OCI-M2 (cell line): ENCODE results near the gene NPEPPS.
"Not testable (repeated sequence)": the region's sequence is repeated elsewhere in the genome, so short reads cannot be mapped to it uniquely, and the experiment has no call there.

Experiments used
- DNase-seq: peaks from one replicate; lab custom pipeline; 2025; ENCODE audit not compliant: unreplicated experiment; lab: John Stamatoyannopoulos, UW

Gene NPEPPS

GRCh38 chr17:47530557-47531232, at the start of gene NPEPPS:
NPEPPS (plus strand) TSS chr17:47531108; CDS start chr17:47531301, 193 bp downstream.
- DNase-seq, result not testable (repeated sequence)

- not testable (repeated sequence) for DNase-seq
Observed at GRCh38 chr17:47491841-47492212, 39.1 kb upstream of the NPEPPS start.

- not testable (repeated sequence) for DNase-seq
Observed at GRCh38 chr17:47499074-47499473, 31.8 kb upstream of the NPEPPS start.

- DNase-seq, result not testable (repeated sequence)
Observed at GRCh38 chr17:47499494-47499893, 31.4 kb upstream of the NPEPPS start.

DNA sequence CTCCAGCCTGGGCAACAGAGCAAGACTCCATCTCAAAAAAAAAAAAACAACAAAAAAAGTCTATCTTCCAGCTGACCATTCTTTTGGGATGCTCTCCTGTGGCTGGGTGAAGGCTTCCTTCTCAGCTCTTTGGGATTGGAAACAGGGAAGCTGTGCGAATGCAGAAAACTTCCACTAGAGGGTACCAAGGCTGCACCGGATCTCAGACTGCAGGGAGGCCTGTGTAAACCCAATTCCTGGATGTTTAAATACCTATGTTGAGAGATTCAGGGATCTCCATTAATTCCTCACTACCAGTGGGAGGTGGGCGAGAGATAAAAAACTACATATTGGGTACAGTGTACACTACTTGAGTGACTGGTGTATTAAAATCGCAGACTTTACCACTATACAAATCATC, 30.3 kb upstream of the NPEPPS start:
- not testable (repeated sequence) for DNase-seq

GRCh38 chr17:47502122-47502731, 28.7 kb upstream of the NPEPPS start:
- DNase-seq, result not testable (repeated sequence)

GRCh38 chr17:47502776-47503455, 28.0 kb upstream of the NPEPPS start:
- not testable (repeated sequence) for DNase-seq

DNA sequence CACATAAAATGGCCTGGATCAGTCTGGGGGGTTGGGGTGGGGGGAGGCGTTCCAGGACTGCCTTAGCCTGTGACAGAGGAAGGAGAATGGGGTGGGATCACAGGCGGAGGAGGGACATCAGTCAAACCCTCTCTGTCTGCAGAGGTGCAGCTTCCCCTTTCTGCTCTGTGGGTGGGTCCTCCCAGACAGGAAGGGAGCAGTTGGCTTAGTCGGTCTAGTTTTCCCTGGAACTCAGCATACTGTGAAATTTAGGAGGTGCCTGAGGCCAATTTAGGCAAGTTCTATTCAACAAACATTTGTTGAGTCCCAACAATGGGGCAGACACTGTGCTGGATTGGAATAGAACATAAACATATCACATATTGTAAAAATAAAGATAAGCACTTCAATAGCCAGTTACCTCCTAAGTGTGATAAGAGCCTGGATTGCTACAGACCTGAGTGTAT, 19.2 kb upstream of the NPEPPS start:
- DNase-seq, result not testable (repeated sequence)

- DNase-seq, result not testable (repeated sequence)
Observed at GRCh38 chr17:47513301-47513700, 17.6 kb upstream of the NPEPPS start.

- not testable (repeated sequence) for DNase-seq
Observed at GRCh38 chr17:47518880-47519279, 12.0 kb upstream of the NPEPPS start.

GRCh38 chr17:47519365-47519764, 11.5 kb upstream of the NPEPPS start:
- DNase-seq, result not testable (repeated sequence)

- DNase-seq, result not testable (repeated sequence)
Observed at GRCh38 chr17:47520279-47520678, 10.6 kb upstream of the NPEPPS start.

- not testable (repeated sequence) for DNase-seq
Observed at GRCh38 chr17:47521434-47521833, 9.5 kb upstream of the NPEPPS start.

DNA sequence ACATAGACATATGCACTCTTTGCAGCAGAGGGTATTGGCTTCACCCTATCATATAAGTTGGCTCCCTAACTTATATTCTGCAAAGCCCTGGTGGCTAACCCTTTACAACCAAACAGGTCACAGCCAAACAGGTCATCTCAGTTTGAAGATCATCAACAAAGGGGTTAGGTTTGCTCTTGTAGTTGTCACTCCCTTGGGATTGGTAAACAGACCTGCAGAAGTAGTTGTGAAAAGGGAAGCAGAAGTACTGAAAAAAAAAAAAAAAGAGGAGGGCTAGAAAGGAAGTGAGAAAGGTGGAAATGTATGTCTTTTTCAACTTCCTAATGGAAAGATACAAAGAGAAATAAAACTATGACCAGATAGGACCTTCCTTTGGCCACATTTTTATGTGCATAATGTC, 8.6 kb upstream of the NPEPPS start:
- not testable (repeated sequence) for DNase-seq

DNA sequence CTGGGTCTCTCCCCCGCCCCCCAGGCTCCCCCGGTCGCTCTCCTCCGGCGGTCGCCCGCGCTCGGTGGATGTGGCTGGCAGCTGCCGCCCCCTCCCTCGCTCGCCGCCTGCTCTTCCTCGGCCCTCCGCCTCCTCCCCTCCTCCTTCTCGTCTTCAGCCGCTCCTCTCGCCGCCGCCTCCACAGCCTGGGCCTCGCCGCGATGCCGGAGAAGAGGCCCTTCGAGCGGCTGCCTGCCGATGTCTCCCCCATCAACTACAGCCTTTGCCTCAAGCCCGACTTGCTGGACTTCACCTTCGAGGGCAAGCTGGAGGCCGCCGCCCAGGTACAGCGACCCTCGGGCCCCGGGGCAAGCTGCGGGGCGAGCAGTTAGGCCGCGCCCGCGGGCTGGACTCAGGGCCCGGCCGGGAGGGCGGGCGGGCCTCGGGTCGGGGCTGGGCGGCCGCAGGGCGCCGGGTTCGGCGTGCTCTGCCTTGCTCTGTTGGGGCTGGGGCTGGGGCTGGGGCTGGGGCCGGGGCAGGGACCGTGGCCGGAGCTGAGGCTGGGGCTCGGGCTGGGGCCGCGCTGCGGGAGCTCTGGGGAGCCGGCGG, 419 bp downstream of the NPEPPS start:
- not testable (repeated sequence) for DNase-seq

- not testable (repeated sequence) for DNase-seq
Observed at GRCh38 chr17:47539085-47539484, 8.2 kb downstream of the NPEPPS start.

- not testable (repeated sequence) for DNase-seq
Observed at GRCh38 chr17:47541676-47542075, 10.8 kb downstream of the NPEPPS start.

- not testable (repeated sequence) for DNase-seq
Observed at GRCh38 chr17:47544327-47544726, 13.4 kb downstream of the NPEPPS start.

GRCh38 chr17:47554733-47555132, 23.8 kb downstream of the NPEPPS start:
- not testable (repeated sequence) for DNase-seq

DNA sequence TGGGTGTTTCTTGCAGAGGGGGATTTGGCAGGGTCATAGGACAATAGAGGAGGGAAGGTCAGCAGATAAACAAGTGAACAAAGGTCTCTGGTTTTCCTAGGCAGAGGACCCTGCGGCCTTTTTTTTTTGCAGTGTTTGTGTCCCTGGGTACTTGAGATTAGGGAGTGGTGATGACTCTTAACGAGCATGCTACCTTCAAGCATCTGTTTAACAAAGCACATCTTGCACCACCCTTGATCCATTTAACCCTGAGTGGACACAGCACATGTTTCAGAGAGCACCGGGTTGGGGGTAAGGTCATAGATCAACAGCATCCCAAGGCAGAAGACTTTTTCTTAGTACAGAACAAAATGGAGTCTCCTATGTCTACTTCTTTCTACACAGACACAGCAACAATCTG, 25.2 kb downstream of the NPEPPS start:
- not testable (repeated sequence) for DNase-seq

GRCh38 chr17:47560517-47561043, 29.7 kb downstream of the NPEPPS start:
- not testable (repeated sequence) for DNase-seq
